ENCODE measurements around the gene CPNE4. TPM values are rescaled to one million over a fixed set of nuclear protein-coding genes. Genes with fewer than 3 reads are reported as not detected.

CPNE4 gene
- total RNA-seq, 1 experiment from 2014 or later: not detected

- DNase-seq (no peak), ATAC-seq (no peak)
- Histone ChIP-seq H3K27ac (ENCODE audit: low read length) (no peak overlapping the region), H2AFZ (ENCODE audit: low read length) (no peak overlapping the region), H3F3A (ENCODE audit: low read length, unreplicated experiment) (no peaks in the 10 kb centered on the region), H3K9ac (ENCODE audit: low read length) (no peak overlapping the region), H3K9me2 (replicated peaks; ENCODE audit: low read length) (no peaks in the 10 kb centered on the region), H3K4me3 (ENCODE audit: low read length) (no peak overlapping the region), H4K20me1 (ENCODE audit: low read length) (no peaks in the 10 kb centered on the region), H3K4me2 (ENCODE audit: low read length) (no peak overlapping the region), H3K36me3 (ENCODE audit: low read depth, low read length) (no peaks in the 10 kb centered on the region), H3K27me3 (ENCODE audit: low read length) (no peaks in the 10 kb centered on the region; the same call in 1 of the 2 replicates), H3K79me2 (ENCODE audit: low read length) (no peaks in the 10 kb centered on the region), H3K4me1 (ENCODE audit: insufficient read depth, low read length) (no peaks in the 10 kb centered on the region), H3K9me3 (ENCODE audit: low read length) (no peaks in the 10 kb centered on the region)
- TF ChIP-seq EZH2 (IDR thresholded peaks at IDR 0.05; ENCODE audit: low read length, unreplicated experiment) (no peak), CTCF (conservative IDR thresholded peaks at IDR 0.05; ENCODE audit: low read depth, low read length) (no peak)
- POLR2A ChIA-PET (ENCODE audit: unreplicated experiment): no interaction called here
- CTCF ChIA-PET: no interaction called here
- BruUV-seq (replicated peaks): no TSS peak
- intact Hi-C loops (cut with micrococcal nuclease): no loop called here
Measured at GRCh38 chr3:131616719-131617118, 418.1 kb downstream of the CPNE4 start.

GRCh38 chr3:131612745-131613144 lies 422.1 kb downstream of the CPNE4 start:
- no peaks in the 10 kb centered on the region for H3K79me2 ChIP-seq (ENCODE audit: low read length)

GRCh38 chr3:131610174-131610573 lies 424.6 kb downstream of the CPNE4 start:
- intact Hi-C loops (cut with micrococcal nuclease): no loop called here
- TF ChIP-seq EZH2 (IDR thresholded peaks at IDR 0.05; ENCODE audit: low read length, unreplicated experiment) (no peak), EZH2phosphoT487 (IDR thresholded peaks at IDR 0.05; ENCODE audit: borderline replicate concordance, low read length) (no peak)
- H3K27ac ChIP-seq (ENCODE audit: low read length): no peak overlapping the region
- H3K27me3 ChIP-seq (ENCODE audit: low read length): no peaks in the 10 kb centered on the region
- H3K9ac ChIP-seq (ENCODE audit: low read length): no peak overlapping the region
- BruUV-seq (replicated peaks): no TSS peak
- no peaks in the 10 kb centered on the region for H3K79me2 ChIP-seq (ENCODE audit: low read length)
- H2AFZ ChIP-seq (ENCODE audit: low read length): no peak overlapping the region
- ATAC-seq (no peak), DNase-seq (no peak)
- no peak overlapping the region for H3K4me2 ChIP-seq (ENCODE audit: low read length)
- H3K9me3 ChIP-seq (ENCODE audit: low read length): no peaks in the 10 kb centered on the region
- H3K36me3 ChIP-seq (ENCODE audit: low read depth, low read length): no peaks in the 10 kb centered on the region
- H3F3A ChIP-seq (ENCODE audit: low read length, unreplicated experiment): no peaks in the 10 kb centered on the region
- no peak overlapping the region for H3K4me3 ChIP-seq (ENCODE audit: low read length)
- H4K20me1 ChIP-seq (ENCODE audit: low read length): no peaks in the 10 kb centered on the region
- CTCF ChIA-PET: no interaction called here
- POLR2A ChIA-PET (ENCODE audit: unreplicated experiment): no interaction called here
- H3K4me1 ChIP-seq (ENCODE audit: insufficient read depth, low read length): no peaks in the 10 kb centered on the region
- no peaks in the 10 kb centered on the region for H3K9me2 ChIP-seq (replicated peaks; ENCODE audit: low read length)

More at GRCh38 chr3:131612745-131613144, 422.1 kb downstream of the CPNE4 start:
- H3K27ac ChIP-seq (ENCODE audit: low read length): no peak overlapping the region
- H3K9me2 ChIP-seq (replicated peaks; ENCODE audit: low read length): no peaks in the 10 kb centered on the region
- intact Hi-C loops (cut with micrococcal nuclease): no loop called here
- no peaks in the 10 kb centered on the region for H3K4me1 ChIP-seq (ENCODE audit: insufficient read depth, low read length)
- H3K36me3 ChIP-seq (ENCODE audit: low read depth, low read length): no peaks in the 10 kb centered on the region
- TF ChIP-seq EZH2phosphoT487 (IDR thresholded peaks at IDR 0.05; ENCODE audit: borderline replicate concordance, low read length) (no peak), CTCF (conservative IDR thresholded peaks at IDR 0.05; ENCODE audit: low read depth, low read length) (no peak), EZH2 (IDR thresholded peaks at IDR 0.05; ENCODE audit: low read length, unreplicated experiment) (no peak)
- H3K4me2 ChIP-seq (ENCODE audit: low read length): no peak overlapping the region
- DNase-seq (no peak), ATAC-seq (no peak)
- H3K27me3 ChIP-seq (ENCODE audit: low read length): no peaks in the 10 kb centered on the region
- BruUV-seq (replicated peaks): no TSS peak
- H3K9ac ChIP-seq (ENCODE audit: low read length): no peak overlapping the region
- H3K4me3 ChIP-seq (ENCODE audit: low read length): no peak overlapping the region
- H4K20me1 ChIP-seq (ENCODE audit: low read length): no peaks in the 10 kb centered on the region
- H2AFZ ChIP-seq (ENCODE audit: low read length): no peak overlapping the region
- H3F3A ChIP-seq (ENCODE audit: low read length, unreplicated experiment): no peaks in the 10 kb centered on the region
- ChIA-PET CTCF (no interaction called here), POLR2A (ENCODE audit: unreplicated experiment) (no interaction called here)
- H3K9me3 ChIP-seq (ENCODE audit: low read length): no peaks in the 10 kb centered on the region
